GM12878 (cell line): ENCODE results near the gene SPAG16. TPM values are rescaled to one million over a fixed set of nuclear protein-coding genes. Genes with fewer than 3 reads are reported as not detected.
A peak's percentile ranks its signal among the peaks of the same experiment; 100 is the strongest.

ENCODE experiments used
- ATAC-seq: fragments of 200-7000 bp; cut with Tn5 transposase; 3 replicates; pipeline ENCODE4 v1.9.1; 2020; ENCODE audit warnings: mild to moderate bottlenecking, moderate library complexity
- BruUV-seq: library from RNA; stranded (reverse); fragments of 400-500 nt; replicated peaks from 2 replicates; lab custom pipeline; 2021; lab: Mats Ljungman, UMichigan
- CTCF ChIA-PET: fragments of 300-600 bp; sonication (Branson Sonifier 250); formaldehyde crosslinking; extraction: SDS; loops from one replicate; lab custom pipeline; 2021; ENCODE audit warnings: inconsistent platforms; lab: Yijun Ruan, JAX
- POLR2A ChIA-PET: fragments of 350-600 bp; formaldehyde crosslinking; extraction: SDS; loops from one replicate; lab custom pipeline; 2021; ENCODE audit warnings: inconsistent platforms; lab: Charles Lee
- RAD21 ChIA-PET: fragments of 300-600 bp; sonication (Branson Sonifier 250); formaldehyde crosslinking; loops from one replicate; lab custom pipeline; 2023; ENCODE audit warnings: antibody characterized with exemption; ENCODE audit not compliant: unreplicated experiment; lab: Charles Lee
- SMC1A ChIA-PET: fragments of 300-600 bp; sonication (Branson Sonifier 250); formaldehyde crosslinking; loops from one replicate; lab custom pipeline; 2023; ENCODE audit not compliant: unreplicated experiment, uncharacterized antibody; lab: Charles Lee
- DNase-seq: peaks from one replicate; pipeline ENCODE4 v3.0.0-alpha.2; 2011; ENCODE audit warnings: low read depth, low spot score
- FAIRE-seq: peaks from 3 replicates; lab custom pipeline; 2011; peaks lifted over from hg19 to GRCh38; lab: Jason Lieb, UNC
- H2AFZ ChIP-seq: 2 replicates; pipeline ENCODE4 v1.6.0; 2011; ENCODE audit warnings: low read depth, low read length, control low read depth; ENCODE audit not compliant: control insufficient read depth
- H3K27ac ChIP-seq: 2 replicates; pipeline ENCODE4 v1.5.1; 2011; ENCODE audit warnings: control low read depth; ENCODE audit not compliant: control insufficient read depth, insufficient read depth
- H3K27me3 ChIP-seq, 2 experiments: replicated peaks in 1 of 2; 2 replicates each; pipeline versions ENCODE4 v1.6.0 to v1.6.1; 2011; ENCODE audit warnings: low read length in 1 of 2; ENCODE audit not compliant: control insufficient read depth in 2 of 2, insufficient read depth in 2 of 2
- H3K36me3 ChIP-seq, 2 experiments: 2 replicates each; pipeline ENCODE4 v1.5.1; 2011; ENCODE audit warnings: low read length in 1 of 2; ENCODE audit not compliant: control insufficient read depth in 2 of 2, insufficient read depth in 2 of 2
- H3K4me1 ChIP-seq: 2 replicates; pipeline ENCODE4 v1.6.1; 2011; ENCODE audit warnings: mild to moderate bottlenecking, low read length, moderate library complexity, mixed read lengths; ENCODE audit not compliant: control insufficient read depth, insufficient read depth
- H3K4me2 ChIP-seq: 2 replicates; pipeline ENCODE4 v1.6.0; 2011; ENCODE audit warnings: control low read depth; ENCODE audit not compliant: control insufficient read depth, insufficient read depth
- H3K4me3 ChIP-seq: fragments of 200-600 bp; sonication (generic); 2 replicates; pipeline ENCODE4 v1.5.1; 2016
- H3K79me2 ChIP-seq: 2 replicates; pipeline ENCODE4 v1.6.0; 2011; ENCODE audit warnings: low read length; ENCODE audit not compliant: control insufficient read depth, insufficient read depth
- H3K9ac ChIP-seq: 2 replicates; pipeline ENCODE4 v1.8.0; 2011; ENCODE audit warnings: low read length, control low read depth, mixed read lengths; ENCODE audit not compliant: control insufficient read depth, insufficient read depth
- H3K9me3 ChIP-seq: replicated peaks from 3 replicates; pipeline ENCODE4 v1.5.1; 2011; ENCODE audit warnings: mild to moderate bottlenecking, low read length; ENCODE audit not compliant: control insufficient read depth, insufficient read depth
- H4K20me1 ChIP-seq: 2 replicates; pipeline ENCODE4 v1.6.0; 2011; ENCODE audit not compliant: control insufficient read depth, insufficient read depth
- ASH2L ChIP-seq: fragments of 300-600, 200-600 bp; sonication (generic); IDR thresholded peaks from 2 replicates; pipeline ENCODE4 v1.6.1; 2017; ENCODE audit warnings: low read depth, mild to moderate bottlenecking, borderline replicate concordance
- CTCF ChIP-seq, 3 experiments: IDR thresholded peaks in 2 of 3; conservative IDR thresholded peaks in 1 of 3; 2 replicates each; pipeline ENCODE4 v1.5.1; 2011; ENCODE audit warnings: low read depth in 3 of 3, low read length in 3 of 3, mild to moderate bottlenecking in 3 of 3, control low read depth in 2 of 3, moderate library complexity in 2 of 3, inconsistent platforms in 1 of 3, mixed read lengths in 1 of 3; ENCODE audit not compliant: control insufficient read depth in 2 of 3, insufficient read depth in 1 of 3; ENCODE audit errors: extremely low read depth in 1 of 3
- GATAD2B ChIP-seq: fragments of 450-650 bp; conservative IDR thresholded peaks from 2 replicates; pipeline ENCODE4 v1.6.1; 2017; ENCODE audit warnings: low read depth, mild to moderate bottlenecking, moderate library complexity
- NFIC ChIP-seq: IDR thresholded peaks from 2 replicates; pipeline ENCODE4 v1.6.1; 2012; ENCODE audit warnings: low read depth, mild to moderate bottlenecking, inconsistent platforms, low read length, moderate library complexity
- RB1 ChIP-seq: fragments of 450-650 bp; formaldehyde crosslinking; IDR thresholded peaks from 2 replicates; pipeline ENCODE4 v1.6.1; 2017; ENCODE audit warnings: mild to moderate bottlenecking, borderline replicate concordance
- RELA ChIP-seq: fragments of 450-650 bp; IDR thresholded peaks from 2 replicates; pipeline ENCODE4 v1.8.0; 2014; ENCODE audit warnings: borderline replicate concordance; ENCODE audit not compliant: partially characterized antibody
- ZBTB11 ChIP-seq: fragments of 450-650 bp; formaldehyde crosslinking; IDR thresholded peaks from 2 replicates; pipeline ENCODE4 v1.5.0; 2022; ENCODE audit warnings: mild to moderate bottlenecking, missing genetic modification characterization
- WGBS: methylation state at CpG from one replicate; pipeline ENCODE4 v1.1.6; 2016; ENCODE audit warnings: low lambda C conversion rate; ENCODE audit not compliant: insufficient replicate concordance, insufficient coverage; ENCODE audit errors: missing lambda C conversion rate; 5-methylcytosine and 5-hydroxymethylcytosine counted together
- in situ Hi-C: fragments of 300-500 bp; cut with MboI; formaldehyde crosslinking; loops from 9 replicates; pipeline ENCODE4 v1.14.3; 2018; ENCODE audit warnings: mixed read lengths
- intact Hi-C: fragments of 100-400 bp; cut with micrococcal nuclease; formaldehyde crosslinking; loops from one replicate; pipeline ENCODE4 v1.14.2; 2022; ENCODE audit not compliant: unreplicated experiment
- polyA plus RNA-seq, 11 experiments: library from polyadenylated mRNA; depleted of rRNA in 4 of 11; unstranded in 6 of 11; stranded (reverse) in 5 of 11; fragments of >200 nt; fragmentation: Nextera tagmentation in 4 of 11; fragmentation: Illumina TruSeq in 1 of 11; extraction: Ambion mirVana in 4 of 11; extraction: Trizol in 1 of 11; gene quantifications; 1 replicate in 1 of 11; 2 replicates in 10 of 11; pipeline versions ENCODE4 v1.2.1 to v1.2.3, GENCODE V29; 2011 to 2016; ENCODE audit warnings: inconsistent platforms in 2 of 11, missing spikeins in 2 of 11, low read depth in 1 of 11
- total RNA-seq, 4 experiments: library from RNA; depleted of rRNA in 3 of 4; stranded (reverse); fragments of >200 nt in 3 of 4; fragmentation: Illumina TruSeq in 1 of 4; extraction: Trizol in 1 of 4; gene quantifications; 2 replicates each; pipeline versions ENCODE4 v1.2.1 to v1.2.3, GENCODE V29; 2013 to 2021

Gene SPAG16
- total and polyA plus RNA-seq, 10 of the 15 experiments (the other 5 are each of a cell fraction or from before 2014, with no cell fraction given), result 6.0 to 25.0 (median 15.2) TPM

DNA sequence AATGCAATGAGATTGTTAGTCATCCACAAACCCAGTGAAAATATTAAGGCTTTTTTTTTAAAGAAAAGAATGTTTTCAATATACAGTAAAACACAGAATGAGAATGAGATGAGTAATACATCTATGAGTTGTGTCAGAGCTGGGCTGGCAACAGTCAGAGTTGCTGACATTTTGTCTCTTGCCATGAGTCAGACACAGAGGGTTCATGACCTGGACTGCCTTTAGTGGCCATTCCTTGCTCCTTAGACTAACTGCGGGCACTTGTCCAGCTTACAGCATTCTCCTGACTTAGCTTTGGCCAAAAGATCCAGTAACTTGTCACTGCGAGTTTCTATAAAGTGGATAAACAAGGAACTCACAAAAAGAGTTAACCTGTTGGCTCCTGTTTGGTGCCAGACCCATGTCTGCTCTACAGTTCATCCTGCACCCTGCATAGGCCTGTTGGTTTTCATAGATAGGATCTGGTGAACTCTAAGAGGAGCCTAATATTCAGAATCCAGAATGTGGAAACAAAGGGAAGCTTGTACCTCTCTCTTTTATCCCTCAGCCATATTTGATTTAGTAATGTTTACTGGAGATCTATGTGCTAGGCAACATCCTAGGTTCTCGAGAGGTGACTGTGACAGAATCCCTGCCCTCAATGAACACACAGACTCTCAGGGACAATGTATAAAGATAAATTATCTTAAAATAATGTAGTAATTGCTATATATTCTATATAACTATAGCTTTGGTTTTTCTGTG is 735.1 kb downstream of the SPAG16 start:
- H4K20me1 ChIP-seq, result no peaks in the 10 kb centered on the region
- H3K36me3 ChIP-seq, result no peaks in the 10 kb centered on the region
- WGBS, result 46% methylated on average over 3 of the region's 3 CpGs
- no peaks in the 10 kb centered on the region for H3K27me3 ChIP-seq
- POLR2A ChIA-PET, result no interaction called here
- DNase-seq (no peak), FAIRE-seq (no peak), ATAC-seq (peak; percentile 45; the same call in 1 of the 3 replicates)
- RAD21 ChIA-PET, result no interaction called here
- H2AFZ ChIP-seq, result no peak overlapping the region
- no peak overlapping the region for H3K4me3 ChIP-seq
- no peaks in the 10 kb centered on the region for H3K9me3 ChIP-seq
- H3K4me2 ChIP-seq, result no peak overlapping the region
- SMC1A ChIA-PET, result interaction anchor here (0.7 kb wide), 1 partner anchor 14 kb away, joined by 3 read pairs; no protein-coding TSS in a partner anchor
- H3K27ac ChIP-seq, result no peak overlapping the region
- in situ Hi-C loops (no loop called here), intact Hi-C loops (no loop called here)
- no TSS peak for BruUV-seq
- no peaks in the 10 kb centered on the region for H3K79me2 ChIP-seq
- H3K9ac ChIP-seq, result no peak overlapping the region
- CTCF ChIA-PET, result no interaction called here
- TF ChIP-seq RB1, result no peak
- TF ChIP-seq ZBTB11, result no peak
- no peak for TF ChIP-seq ASH2L
- no peak for TF ChIP-seq NFIC
- no peak for TF ChIP-seq RELA
- TF ChIP-seq CTCF (IDR thresholded peaks at IDR 0.05 in 2 of 3, conservative IDR thresholded peaks at IDR 0.05 in 1 of 3; ENCODE audit: control insufficient read depth in 2 of 3, extremely low read depth in 1 of 3, insufficient read depth in 1 of 3, low read depth in 3 of 3, low read length in 3 of 3), result no peak
- TF ChIP-seq GATAD2B, result no peak
- H3K4me1 ChIP-seq, result no peaks in the 10 kb centered on the region
